Measurements from ENCODE around the gene PORCN. TPM values are rescaled to one million over a fixed set of nuclear protein-coding genes. Genes with fewer than 3 reads are reported as not detected.

PORCN gene
- total RNA-seq, 1 experiment from 2014 or later, result 12.9 TPM

GRCh38 chrX:48489892-48490291 is 18.9 kb upstream of the PORCN start:
- TF ChIP-seq RAD21 (IDR thresholded peaks at IDR 0.05; ENCODE audit: low read depth), result no peak
- TF ChIP-seq SIN3A (IDR thresholded peaks at IDR 0.05; ENCODE audit: low read depth), result no peak
- no peak for TF ChIP-seq ZFX (IDR thresholded peaks at IDR 0.05)
- TF ChIP-seq ZNF274 (IDR thresholded peaks at IDR 0.05; ENCODE audit: low read depth, low read length), result no peak
- TF ChIP-seq ELF1 (IDR thresholded peaks at IDR 0.05; ENCODE audit: borderline replicate concordance, low read depth), result no peak
- no peak for TF ChIP-seq POLR2A (IDR thresholded peaks at IDR 0.05; ENCODE audit: borderline replicate concordance, extremely low read depth, insufficient read depth, insufficient read length)
- no peak for TF ChIP-seq EGR1 (IDR thresholded peaks at IDR 0.05; ENCODE audit: low read depth)
- no peak for TF ChIP-seq CBX3 (IDR thresholded peaks at IDR 0.05; ENCODE audit: low read depth)
- no peak for ATAC-seq
- CTCF ChIA-PET, result no interaction called here
- H3K79me2 ChIP-seq (ENCODE audit: insufficient read depth, low read length), result no peaks in the 10 kb centered on the region
- RAD21 ChIA-PET (ENCODE audit: low non-redundant PET in 1 of 2, low total read pairs in 2 of 2, uncharacterized antibody in 2 of 2, unreplicated experiment in 2 of 2), result no interaction called here
- no peaks in the 10 kb centered on the region for H4K20me1 ChIP-seq (ENCODE audit: insufficient read depth)
- POLR2A ChIA-PET, result no interaction called here
- H3K27ac ChIP-seq (ENCODE audit: low read depth, low read length), result no peak overlapping the region
- BruUV-seq (replicated peaks), result no TSS peak
- no peaks in the 10 kb centered on the region; a peak in 1 of 4 replicates for H3K36me3 ChIP-seq (ENCODE audit: control insufficient read depth in 1 of 2, insufficient read depth in 2 of 2, low read length in 2 of 2)
- no peak for DNase-seq (ENCODE audit: low read depth, low spot score)
- no peak overlapping the region for H2AFZ ChIP-seq (ENCODE audit: low read depth, low read length, poor library complexity, severe bottlenecking)
- H3K4me1 ChIP-seq (ENCODE audit: control insufficient read depth in 1 of 2, insufficient read depth in 2 of 2, low read length in 2 of 2), result peaks cover 6 to 60% of the 10 kb centered on the region in 2 experiments; a peak in 3 of 4 replicates
- no peak overlapping the region for H3K4me2 ChIP-seq (ENCODE audit: low read length)
- no peaks in the 10 kb centered on the region for H3K27me3 ChIP-seq (ENCODE audit: insufficient read depth, low read length)
- H3K4me3 ChIP-seq (replicated peaks in 1 of 2; ENCODE audit: low read depth in 1 of 2, low read length in 2 of 2), result no peak overlapping the region
- intact Hi-C loops (cut with micrococcal nuclease), result loop anchor here (5.0 to 10.0 kb wide), 4 partner anchors 408 to 925 kb away; partner anchors contain the start of gene ARAF
- H3K9me3 ChIP-seq (ENCODE audit: control insufficient read depth in 1 of 2, insufficient read depth in 1 of 2, low read depth in 1 of 2, low read length in 2 of 2), result no peaks in the 10 kb centered on the region
- H3K9me2 ChIP-seq (ENCODE audit: insufficient read depth), result no peaks in the 10 kb centered on the region
- no peak overlapping the region for H3K9ac ChIP-seq (ENCODE audit: low read length)

GRCh38 chrX:48490661-48491060 is 18.1 kb upstream of the PORCN start:
- Histone ChIP-seq H3K4me3 (replicated peaks in 1 of 2; ENCODE audit: low read depth in 1 of 2, low read length in 2 of 2) (no peak overlapping the region), H3K27me3 (ENCODE audit: insufficient read depth, low read length) (no peaks in the 10 kb centered on the region), H3K4me1 (ENCODE audit: control insufficient read depth in 1 of 2, insufficient read depth in 2 of 2, low read length in 2 of 2) (peaks cover 6 to 59% of the 10 kb centered on the region in 2 experiments; a peak in 3 of 4 replicates), H3K9me3 (ENCODE audit: control insufficient read depth in 1 of 2, insufficient read depth in 1 of 2, low read depth in 1 of 2, low read length in 2 of 2) (no peaks in the 10 kb centered on the region), H3K79me2 (ENCODE audit: insufficient read depth, low read length) (no peaks in the 10 kb centered on the region), H3K4me2 (ENCODE audit: low read length) (peak overlapping the region; percentile 28), H3K27ac (ENCODE audit: low read depth, low read length) (no peak overlapping the region), H3K9ac (ENCODE audit: low read length) (no peak overlapping the region), H3K9me2 (ENCODE audit: insufficient read depth) (no peaks in the 10 kb centered on the region), H3K36me3 (ENCODE audit: control insufficient read depth in 1 of 2, insufficient read depth in 2 of 2, low read length in 2 of 2) (no peaks in the 10 kb centered on the region; a peak in 1 of 4 replicates), H2AFZ (ENCODE audit: low read depth, low read length, poor library complexity, severe bottlenecking) (no peak overlapping the region), H4K20me1 (ENCODE audit: insufficient read depth) (no peaks in the 10 kb centered on the region)
- POLR2A ChIA-PET, result no interaction called here
- TF ChIP-seq ZBTB33 (IDR thresholded peaks at IDR 0.05; ENCODE audit: extremely low read depth, insufficient replicate concordance, low read length) (no peak), ZFX (IDR thresholded peaks at IDR 0.05) (no peak), CTCF (IDR thresholded peaks at IDR 0.05 in 2 of 3, conservative IDR thresholded peaks at IDR 0.05 in 1 of 3; ENCODE audit: borderline replicate concordance in 1 of 3, insufficient read depth in 1 of 3, low read depth in 2 of 3, low read length in 2 of 3) (no peak), SP1 (IDR thresholded peaks at IDR 0.05; ENCODE audit: low read depth) (no peak), SIN3A (IDR thresholded peaks at IDR 0.05; ENCODE audit: low read depth) (no peak), SRF (IDR thresholded peaks at IDR 0.05; ENCODE audit: low read depth) (no peak), TCF7L2 (IDR thresholded peaks at IDR 0.05; ENCODE audit: borderline replicate concordance, extremely low read depth, insufficient read depth, insufficient read length) (no peak)
- DNase-seq (ENCODE audit: low read depth, low spot score) (no peak), ATAC-seq (no peak)
- RAD21 ChIA-PET (ENCODE audit: low non-redundant PET in 1 of 2, low total read pairs in 2 of 2, uncharacterized antibody in 2 of 2, unreplicated experiment in 2 of 2), result no interaction called here
- CTCF ChIA-PET, result no interaction called here
- no TSS peak for BruUV-seq (replicated peaks)
- intact Hi-C loops (cut with micrococcal nuclease), result loop anchor here (5.0 to 10.0 kb wide), 4 partner anchors 408 to 926 kb away; partner anchors contain the start of gene ARAF
